Stimulated activated naive CD8-positive, alpha-beta T cell treated with anti-CD3 and anti-CD28 coated beads, Interleukin-15, Interleukin-2, amounts not matched to agents 100 U/mL and 50 U/mL, for 24 hours (primary cell): ENCODE data around the gene TMX2.
"Not testable (repeated sequence)": the region's sequence is repeated elsewhere in the genome, so short reads cannot be mapped to it uniquely, and the experiment has no call there.

Source experiments
- ATAC-seq: fragments of 150-1000 bp; cut with Tn5 transposase; one replicate; pipeline ENCODE4 v1.10.0; 2021
- DNase-seq: peaks from one replicate; pipeline ENCODE4 v3.0.0; 2021

TMX2 gene

GRCh38 chr11:57716726-57717125 is 4.3 kb downstream of the TMX2 start:
- DNase-seq, ATAC-seq: not testable (repeated sequence)

GRCh38 chr11:57727185-57727584 is 14.8 kb downstream of the TMX2 start:
- ATAC-seq: no peak
- no peak for DNase-seq

- ATAC-seq (no peak), DNase-seq (no peak)
These were observed 16.4 kb downstream of the TMX2 start for GRCh38 chr11:57728829-57729228.

- no peak for ATAC-seq
These were observed 17.1 kb downstream of the TMX2 start for GRCh38 chr11:57729479-57729878.

GRCh38 chr11:57732661-57733060 is 20.3 kb downstream of the TMX2 start:
- ATAC-seq (no peak), DNase-seq (no peak)

More at GRCh38 chr11:57729479-57729878, 17.1 kb downstream of the TMX2 start:
- no peak for DNase-seq

- ATAC-seq (no peak), DNase-seq (no peak)
These were observed 23.4 kb downstream of the TMX2 start for GRCh38 chr11:57735619-57736298.

- ATAC-seq (peak; percentile 95), DNase-seq (peak; percentile 95)
These were observed 29.0 kb downstream of the TMX2 start, which contains the start of gene SELENOH for GRCh38 chr11:57741132-57742086. TSS of gene SELENOH (plus strand) at chr11:57741491. CDS start at chr11:57741596, 105 bp downstream.

GRCh38 chr11:57742087-57742452 is 29.7 kb downstream of the TMX2 start:
- no peak for DNase-seq
- no peak for ATAC-seq

- ATAC-seq (no peak), DNase-seq (no peak)
These were observed 32.0 kb downstream of the TMX2 start for GRCh38 chr11:57744357-57744756.

- ATAC-seq: no peak
- DNase-seq: no peak
These were observed 32.8 kb downstream of the TMX2 start for GRCh38 chr11:57745206-57745605.

- peak; percentile 22 for ATAC-seq
- DNase-seq: no peak
These were observed 34.5 kb downstream of the TMX2 start for GRCh38 chr11:57746920-57747319.

GRCh38 chr11:57751176-57751575 is 38.8 kb downstream of the TMX2 start:
- ATAC-seq: no peak

GRCh38 chr11:57751676-57752253 is 39.4 kb downstream of the TMX2 start, which contains the start of gene BTBD18:
TSS of gene BTBD18 (minus strand) at chr11:57751819. CDS start at chr11:57751188, 631 bp downstream.
- ATAC-seq (no peak), DNase-seq (no peak)

More at GRCh38 chr11:57751176-57751575, 38.8 kb downstream of the TMX2 start:
- no peak for DNase-seq

GRCh38 chr11:57752954-57753353 is 40.6 kb downstream of the TMX2 start:
- no peak for ATAC-seq
- no peak for DNase-seq

GRCh38 chr11:57758174-57758573 is 45.8 kb downstream of the TMX2 start:
- DNase-seq: no peak
- no peak for ATAC-seq

GRCh38 chr11:57761301-57762234 is 49.2 kb downstream of the TMX2 start, which contains the start of gene CTNND1:
TSS of gene CTNND1 (plus strand) at chr11:57761802. CDS start at chr11:57791479, 29,677 bp downstream.
- ATAC-seq: peak; percentile 68
- peak; percentile 25 for DNase-seq

GRCh38 chr11:57762235-57762861 is 50.0 kb downstream of the TMX2 start:
- no peak for ATAC-seq
- no peak for DNase-seq

- no peak for DNase-seq
- no peak for ATAC-seq
These were observed 51.2 kb downstream of the TMX2 start for GRCh38 chr11:57763568-57763967.

GRCh38 chr11:57764021-57764420 is 51.6 kb downstream of the TMX2 start:
- ATAC-seq: no peak

GRCh38 chr11:57764566-57764965 is 52.2 kb downstream of the TMX2 start:
- ATAC-seq (no peak), DNase-seq (no peak)

More at GRCh38 chr11:57764021-57764420, 51.6 kb downstream of the TMX2 start:
- no peak for DNase-seq

GRCh38 chr11:57764972-57765371 is 52.6 kb downstream of the TMX2 start:
- DNase-seq (no peak), ATAC-seq (no peak)
